Common myeloid progenitor, CD34-positive (primary cell): ENCODE results near the gene RYR2.

ENCODE experiments used
- CTCF ChIA-PET: fragments of 350-600 bp; sonication (Branson Sonifier 250); formaldehyde crosslinking; loops from one replicate; lab custom pipeline; 2021; ENCODE audit warnings: antibody characterized with exemption; lab: Charles Lee
- POLR2A ChIA-PET: fragments of 350-600 bp; sonication (Branson Sonifier 250); formaldehyde crosslinking; loops from one replicate; lab custom pipeline; 2021; ENCODE audit warnings: antibody characterized with exemption; lab: Charles Lee
- DNase-seq, 3 donors: peaks; one replicate each; pipeline versions ENCODE4 v3.0.0 to v3.0.0-alpha.2; 2013
- H3K27ac ChIP-seq, 2 experiments: 1 replicate in 1 of 2; 2 replicates in 1 of 2; pipeline ENCODE4 v1.7.0; 2013; ENCODE audit warnings: inconsistent platforms in 2 of 2, low read length in 2 of 2, mild to moderate bottlenecking in 2 of 2, low read depth in 1 of 2, moderate library complexity in 1 of 2; ENCODE audit not compliant: severe bottlenecking in 2 of 2, insufficient read depth in 1 of 2, poor library complexity in 1 of 2
- H3K27me3 ChIP-seq, 5 experiments: replicated peaks in 2 of 5; 1 replicate in 3 of 5; 2 replicates in 2 of 5; pipeline versions ENCODE4 v1.6.1 to v1.7.0; 2013; ENCODE audit warnings: low read length in 4 of 5, mild to moderate bottlenecking in 2 of 5, moderate library complexity in 2 of 5, inconsistent platforms in 1 of 5; ENCODE audit not compliant: insufficient read depth in 5 of 5, control insufficient read depth in 4 of 5
- H3K36me3 ChIP-seq, 4 experiments: 1 replicate in 2 of 4; 2 replicates in 2 of 4; pipeline versions ENCODE4 v1.6.1 to v1.7.0; 2013; ENCODE audit warnings: low read length in 3 of 4, control low read depth in 1 of 4, mild to moderate bottlenecking in 1 of 4; ENCODE audit not compliant: control insufficient read depth in 4 of 4, insufficient read depth in 4 of 4
- H3K4me1 ChIP-seq, 4 experiments: 1 replicate in 3 of 4; 2 replicates in 1 of 4; pipeline versions ENCODE4 v1.6.1 to v1.7.1; 2013; ENCODE audit warnings: low read length in 3 of 4, mild to moderate bottlenecking in 3 of 4, control low read depth in 1 of 4, inconsistent platforms in 1 of 4, moderate library complexity in 1 of 4; ENCODE audit not compliant: control insufficient read depth in 4 of 4, insufficient read depth in 4 of 4; ENCODE audit errors: control extremely low read depth in 1 of 4
- H3K4me3 ChIP-seq, 7 experiments: 1 replicate in 4 of 7; 2 replicates in 3 of 7; pipeline versions ENCODE4 v1.5.1 to v1.7.0; 2013; ENCODE audit warnings: mild to moderate bottlenecking in 7 of 7, low read length in 6 of 7, moderate library complexity in 6 of 7, inconsistent platforms in 2 of 7, low read depth in 2 of 7, control low read depth in 1 of 7; ENCODE audit not compliant: insufficient read depth in 4 of 7, control insufficient read depth in 1 of 7; ENCODE audit errors: extremely low read depth in 1 of 7
- H3K9me3 ChIP-seq, 5 experiments: 1 replicate in 4 of 5; 2 replicates in 1 of 5; pipeline versions ENCODE4 v1.6.1 to v1.7.1; 2013; ENCODE audit warnings: low read length in 4 of 5, mild to moderate bottlenecking in 2 of 5, inconsistent platforms in 1 of 5, low read depth in 1 of 5, moderate library complexity in 1 of 5; ENCODE audit not compliant: control insufficient read depth in 4 of 5, insufficient read depth in 2 of 5; ENCODE audit errors: control extremely low read depth in 1 of 5
- WGBS: methylation state at CpG from one replicate; pipeline ENCODE4 v1.1.5; 2013; ENCODE audit not compliant: insufficient coverage; 5-methylcytosine and 5-hydroxymethylcytosine counted together

RYR2 gene

GRCh38 chr1:237737938-237738610, 696.1 kb downstream of the RYR2 start:
- Histone ChIP-seq H3K27me3 (no peaks in the 10 kb centered on the region), H3K9me3 (no peaks in the 10 kb centered on the region), H3K4me1 (peaks cover 0 to 3% (median under 1%) of the 10 kb centered on the region in 4 experiments), H3K27ac (no peak overlapping the region), H3K36me3 (no peaks in the 10 kb centered on the region), H3K4me3 (no peak overlapping the region)
- no peak for DNase-seq
- WGBS, result 80% methylated on average over 2 of the region's 5 CpGs
- CTCF ChIA-PET, result no interaction called here
- POLR2A ChIA-PET, result no interaction called here

GRCh38 chr1:237740846-237741245, 698.9 kb downstream of the RYR2 start:
- Histone ChIP-seq H3K4me3 (no peak overlapping the region), H3K27ac (no peak overlapping the region), H3K36me3 (no peaks in the 10 kb centered on the region), H3K9me3 (no peaks in the 10 kb centered on the region), H3K27me3 (no peaks in the 10 kb centered on the region), H3K4me1 (peaks cover 0 to 3% (median under 1%) of the 10 kb centered on the region in 4 experiments)
- 100% methylated on average over 1 of the region's 3 CpGs for WGBS
- POLR2A ChIA-PET, result no interaction called here
- DNase-seq, result no peak
- CTCF ChIA-PET, result no interaction called here

- WGBS, result 100% methylated on average over 3 of the region's 4 CpGs
- Histone ChIP-seq H3K4me3 (no peak overlapping the region), H3K4me1 (no peaks in the 10 kb centered on the region), H3K27me3 (no peaks in the 10 kb centered on the region), H3K36me3 (no peaks in the 10 kb centered on the region), H3K27ac (no peak overlapping the region), H3K9me3 (no peaks in the 10 kb centered on the region)
- CTCF ChIA-PET, result no interaction called here
- DNase-seq, result no peak
- POLR2A ChIA-PET, result no interaction called here
These were observed 703.6 kb downstream of the RYR2 start for GRCh38 chr1:237745545-237745944.

GRCh38 chr1:237748171-237748960, 706.4 kb downstream of the RYR2 start:
- Histone ChIP-seq H3K27me3 (no peaks in the 10 kb centered on the region), H3K36me3 (no peaks in the 10 kb centered on the region), H3K4me3 (no peak overlapping the region), H3K4me1 (no peaks in the 10 kb centered on the region), H3K27ac (no peak overlapping the region), H3K9me3 (no peaks in the 10 kb centered on the region)
- ChIA-PET POLR2A (no interaction called here), CTCF (interaction anchor here (1.0 kb wide), 1 partner anchor 9 kb away, joined by 3 read pairs; no protein-coding TSS in a partner anchor)
- WGBS, result 70% methylated on average over 2 of the region's 2 CpGs
- DNase-seq, result no peak

- no CpG with 5 or more reads among the region's 1 CpG for WGBS
- H3K4me1 ChIP-seq, result no peaks in the 10 kb centered on the region
- no peaks in the 10 kb centered on the region for H3K36me3 ChIP-seq
- H3K27ac ChIP-seq, result no peak overlapping the region
- ChIA-PET CTCF (no interaction called here), POLR2A (no interaction called here)
- no peak for DNase-seq
- H3K27me3 ChIP-seq, result no peaks in the 10 kb centered on the region
- no peak overlapping the region for H3K4me3 ChIP-seq
- H3K9me3 ChIP-seq, result no peaks in the 10 kb centered on the region
These were observed 707.1 kb downstream of the RYR2 start for GRCh38 chr1:237749122-237749521.

GRCh38 chr1:237751090-237751489, 709.1 kb downstream of the RYR2 start:
- ChIA-PET CTCF (no interaction called here), POLR2A (no interaction called here)
- no peak overlapping the region for H3K27ac ChIP-seq
- H3K4me3 ChIP-seq, result no peak overlapping the region
- no peaks in the 10 kb centered on the region for H3K36me3 ChIP-seq
- H3K4me1 ChIP-seq, result no peaks in the 10 kb centered on the region
- no peak for DNase-seq
- no peaks in the 10 kb centered on the region for H3K27me3 ChIP-seq
- 100% methylated on average over 1 of the region's 2 CpGs for WGBS
- no peaks in the 10 kb centered on the region for H3K9me3 ChIP-seq

GRCh38 chr1:237754627-237755026, 712.6 kb downstream of the RYR2 start:
- ChIA-PET CTCF (interaction anchor here (0.9 kb wide), 1 partner anchor 18 kb away, joined by 3 read pairs; no protein-coding TSS in a partner anchor), POLR2A (no interaction called here)
- 100% methylated on average over 3 of the region's 3 CpGs for WGBS
- Histone ChIP-seq H3K27me3 (no peaks in the 10 kb centered on the region), H3K4me3 (no peak overlapping the region), H3K4me1 (no peaks in the 10 kb centered on the region), H3K9me3 (no peaks in the 10 kb centered on the region), H3K36me3 (no peaks in the 10 kb centered on the region), H3K27ac (no peak overlapping the region)
- DNase-seq, result no peak
